ENCODE data around the gene CYTH3. TPM values are rescaled to one million over a fixed set of nuclear protein-coding genes. Genes with fewer than 3 reads are reported as not detected.
"Not testable (repeated sequence)": the region's sequence is repeated elsewhere in the genome, so short reads cannot be mapped to it uniquely, and the experiment has no call there.

The CYTH3 gene
- total RNA-seq, 1 donor from 2014 or later = 23.2 TPM

DNA sequence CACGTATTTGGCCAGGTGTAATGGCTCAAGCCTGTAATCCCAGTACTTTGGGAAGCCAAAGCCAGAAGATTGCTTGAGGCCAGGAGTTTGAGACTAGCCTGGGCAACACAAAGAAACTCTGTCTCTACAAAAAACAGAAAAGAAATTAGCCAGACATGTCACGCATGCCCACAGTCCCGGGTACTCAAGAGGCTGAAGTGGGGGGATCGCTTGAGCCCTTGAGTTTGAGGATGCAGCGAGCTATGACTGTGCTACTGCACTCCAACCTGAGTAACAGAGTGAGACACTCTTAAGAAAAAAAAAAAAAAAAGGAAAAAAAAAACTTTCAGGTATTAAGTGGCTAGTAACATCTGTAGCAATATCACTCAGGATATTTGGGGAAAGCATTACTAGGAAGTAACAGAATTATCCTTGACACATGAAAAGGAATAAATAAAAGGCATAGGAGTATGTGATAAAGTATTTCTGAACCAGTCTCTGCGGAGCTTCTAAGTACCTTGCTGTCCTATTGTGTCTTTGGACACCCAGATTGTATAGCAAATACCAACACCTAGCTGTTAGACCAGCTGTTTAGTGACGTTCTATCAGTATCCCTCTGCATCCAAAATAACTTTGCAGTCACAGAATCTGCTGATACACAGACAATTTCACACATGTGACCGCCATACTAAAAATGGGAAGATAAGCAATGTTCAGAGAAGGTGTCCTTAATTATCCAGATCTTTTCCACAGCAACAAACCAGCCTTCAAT is 74.4 kb downstream of the CYTH3 start:
- DNase-seq = no peak

DNA sequence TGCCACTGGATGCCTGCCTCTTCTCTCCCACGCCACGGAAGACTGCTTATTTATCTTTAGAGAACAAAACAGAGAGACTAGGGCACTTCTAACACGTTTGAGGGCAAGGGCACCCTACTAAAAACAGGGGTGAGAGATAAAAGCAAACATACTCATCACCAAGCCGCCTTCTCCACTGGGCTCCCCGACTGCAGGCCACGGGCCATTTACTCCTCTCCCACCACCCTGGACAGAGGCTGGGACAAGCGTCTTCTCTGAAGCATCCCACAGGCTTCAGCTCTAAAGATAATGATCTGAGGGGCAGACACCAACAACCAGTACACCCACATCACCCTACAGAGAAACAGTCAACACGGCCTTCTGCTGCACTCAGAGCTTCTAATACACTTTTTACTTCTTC is 78.7 kb downstream of the CYTH3 start:
- no peak for DNase-seq

DNA sequence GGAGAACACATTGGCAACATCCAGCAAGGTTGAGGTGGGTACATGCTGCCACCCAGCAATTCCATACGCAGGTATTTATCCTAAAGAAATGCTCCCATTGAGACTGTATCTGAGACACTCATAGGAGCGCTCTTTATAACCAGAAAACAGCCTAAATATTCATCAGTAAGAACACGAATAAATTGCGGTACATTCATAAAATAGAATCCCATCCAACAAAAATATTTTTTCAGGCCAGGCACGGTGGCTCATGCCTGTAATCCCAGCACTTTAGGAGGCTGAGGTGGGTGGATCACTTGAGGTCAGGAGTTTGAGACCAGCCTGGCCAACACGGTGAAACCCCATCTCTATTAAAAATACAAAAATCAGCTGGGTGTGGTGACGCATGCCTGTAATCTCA is 81.9 kb downstream of the CYTH3 start:
- not testable (repeated sequence) for DNase-seq

DNA sequence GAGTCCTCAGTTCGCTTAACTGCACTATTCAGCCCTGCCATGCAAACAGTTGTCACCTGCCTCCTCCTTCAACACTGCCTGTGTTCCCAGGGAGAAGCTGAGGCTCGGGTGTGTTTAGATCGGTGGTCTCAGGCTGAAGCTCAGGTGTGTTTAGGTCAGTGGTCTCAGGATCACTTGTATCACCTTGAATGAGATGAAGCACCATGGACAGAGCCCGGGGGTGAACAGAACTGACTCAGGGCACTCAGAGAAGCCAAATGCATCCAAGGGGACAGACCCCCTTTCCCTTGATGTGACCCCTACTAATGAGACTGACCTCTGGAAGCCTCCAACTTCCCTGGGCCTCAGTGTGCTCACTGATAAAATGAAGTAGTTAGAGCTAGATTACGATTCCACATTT is 84.0 kb downstream of the CYTH3 start:
- no peak for DNase-seq

DNA sequence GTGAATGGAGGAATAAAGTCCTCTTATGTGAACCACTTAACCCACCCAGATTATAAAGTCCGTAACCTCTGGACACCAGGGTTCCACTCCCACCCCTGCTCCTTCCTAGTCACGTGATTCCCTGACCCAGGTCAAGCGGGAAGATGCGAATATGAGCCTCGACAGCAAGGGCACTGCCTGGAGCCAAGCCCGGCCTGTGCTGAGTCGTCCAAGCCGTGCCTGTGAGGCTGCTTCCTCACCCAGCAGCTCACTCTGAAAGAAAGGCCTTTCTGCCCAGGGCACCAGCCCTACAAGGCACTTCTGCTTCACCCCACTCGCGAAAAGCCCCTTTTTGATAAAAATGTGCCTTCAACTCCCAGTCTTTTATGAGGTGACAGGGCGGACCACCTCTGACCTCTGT is 85.8 kb downstream of the CYTH3 start:
- DNase-seq = no peak

- DNase-seq = no peak
Measured at GRCh38 chr7:6182993-6183392, 89.4 kb downstream of the CYTH3 start.

DNA sequence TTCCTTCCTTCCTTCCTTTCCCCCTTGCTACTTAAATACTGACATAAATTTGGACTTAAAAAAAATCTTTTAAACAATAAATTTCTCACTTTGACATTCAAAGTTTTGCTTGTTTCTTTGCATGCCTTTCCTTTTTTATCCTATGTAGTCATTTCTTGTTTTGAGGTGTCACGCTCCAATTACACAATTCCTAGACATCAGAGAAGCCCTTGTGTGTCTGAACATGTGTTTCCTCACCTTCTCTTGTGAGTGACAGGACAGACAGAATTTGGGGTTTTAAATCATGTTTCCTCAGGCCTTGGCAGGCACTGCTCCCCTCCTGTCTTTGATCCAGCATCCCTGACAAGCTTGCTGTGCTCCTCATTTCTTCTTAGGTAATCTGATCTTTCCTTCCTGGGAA is 91.3 kb downstream of the CYTH3 start:
- DNase-seq = no peak

- no peak for DNase-seq
Measured at GRCh38 chr7:6180344-6180725, 92.1 kb downstream of the CYTH3 start.

DNA sequence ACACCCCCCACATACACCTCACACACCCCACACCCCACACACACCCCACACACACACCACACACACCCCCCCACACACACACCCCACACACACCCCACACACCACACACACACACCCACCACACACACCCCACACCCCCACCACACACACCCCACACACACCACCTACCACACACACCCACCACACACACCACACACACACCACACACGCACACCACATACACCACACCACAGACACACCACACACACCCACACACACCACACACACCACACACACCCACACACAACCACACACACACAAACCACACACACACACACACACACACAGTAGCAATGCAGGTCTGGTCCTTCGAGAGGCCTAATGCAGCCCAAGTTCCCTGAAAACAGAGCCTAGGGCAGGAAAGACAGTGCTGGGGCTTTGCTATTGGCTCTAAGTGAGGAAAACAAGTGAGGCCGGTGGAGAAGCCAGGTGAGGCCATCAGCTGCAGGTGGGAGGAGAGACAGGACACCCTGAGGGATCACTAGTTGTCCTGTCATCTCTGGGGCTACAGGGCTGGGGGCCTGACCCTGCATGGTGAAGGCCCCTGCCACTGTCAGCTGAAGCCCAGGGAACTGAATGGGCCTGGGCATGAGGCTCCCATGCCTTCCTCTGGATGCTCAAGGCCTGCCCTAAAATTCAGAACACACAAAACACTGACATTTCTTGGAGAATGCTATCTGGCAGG is 92.6 kb downstream of the CYTH3 start:
- no peak for DNase-seq

DNA sequence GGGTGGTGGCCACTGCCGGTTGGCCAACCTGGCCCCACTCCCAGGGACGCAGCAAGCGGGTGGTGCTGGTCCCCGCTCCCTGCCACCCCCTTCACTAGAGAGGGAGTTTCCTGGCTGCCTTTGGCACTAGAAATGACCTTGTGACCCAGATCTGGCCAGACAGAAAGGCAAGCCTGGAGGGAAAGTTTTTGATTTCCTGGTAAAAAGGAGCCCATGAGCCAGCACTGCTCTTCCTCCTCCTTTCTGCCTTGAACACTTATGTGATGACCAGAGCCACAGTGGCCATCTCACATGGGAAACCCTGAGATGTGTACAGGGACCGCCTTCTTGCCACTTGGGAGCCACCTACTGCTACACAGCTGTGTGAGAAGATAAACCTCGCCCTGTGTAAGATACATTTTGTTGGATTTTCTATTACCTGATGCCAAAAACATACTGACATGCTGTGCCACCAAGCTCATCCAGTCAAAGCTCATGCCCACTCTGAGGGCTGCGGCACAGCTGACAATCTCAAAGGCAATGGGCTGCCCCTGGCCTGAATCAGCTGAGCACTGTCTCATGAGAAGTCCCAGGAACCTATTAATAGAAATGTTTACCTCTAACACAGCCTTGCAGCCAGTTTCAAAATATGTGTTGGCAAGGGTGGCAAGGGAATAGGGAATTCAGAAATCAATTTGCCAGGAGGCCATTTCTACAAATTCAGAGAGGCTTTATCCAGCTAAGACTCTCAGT is 94.0 kb downstream of the CYTH3 start:
- DNase-seq = no peak

GRCh38 chr7:6175645-6176044 is 96.8 kb downstream of the CYTH3 start:
- DNase-seq = no peak

DNA sequence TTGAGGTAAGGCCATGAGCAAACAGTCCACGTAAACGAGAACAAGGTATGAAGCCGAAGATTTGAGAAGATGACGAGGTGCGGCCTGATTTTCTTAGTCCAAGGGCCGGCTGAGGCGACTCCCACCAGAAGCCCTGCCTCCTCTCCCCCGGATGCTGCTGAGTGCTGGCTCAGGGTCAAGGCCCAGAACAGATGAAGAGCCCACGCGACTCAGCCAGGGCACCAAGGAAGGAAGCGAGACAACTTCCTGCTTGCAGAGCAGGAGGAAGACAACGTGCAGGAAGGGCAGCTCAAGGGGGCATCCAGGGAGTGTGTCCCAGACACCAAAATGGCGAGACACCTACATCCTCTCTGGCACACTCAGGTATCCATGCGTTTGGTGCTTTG is 99.5 kb downstream of the CYTH3 start:
- no peak for DNase-seq

DNA sequence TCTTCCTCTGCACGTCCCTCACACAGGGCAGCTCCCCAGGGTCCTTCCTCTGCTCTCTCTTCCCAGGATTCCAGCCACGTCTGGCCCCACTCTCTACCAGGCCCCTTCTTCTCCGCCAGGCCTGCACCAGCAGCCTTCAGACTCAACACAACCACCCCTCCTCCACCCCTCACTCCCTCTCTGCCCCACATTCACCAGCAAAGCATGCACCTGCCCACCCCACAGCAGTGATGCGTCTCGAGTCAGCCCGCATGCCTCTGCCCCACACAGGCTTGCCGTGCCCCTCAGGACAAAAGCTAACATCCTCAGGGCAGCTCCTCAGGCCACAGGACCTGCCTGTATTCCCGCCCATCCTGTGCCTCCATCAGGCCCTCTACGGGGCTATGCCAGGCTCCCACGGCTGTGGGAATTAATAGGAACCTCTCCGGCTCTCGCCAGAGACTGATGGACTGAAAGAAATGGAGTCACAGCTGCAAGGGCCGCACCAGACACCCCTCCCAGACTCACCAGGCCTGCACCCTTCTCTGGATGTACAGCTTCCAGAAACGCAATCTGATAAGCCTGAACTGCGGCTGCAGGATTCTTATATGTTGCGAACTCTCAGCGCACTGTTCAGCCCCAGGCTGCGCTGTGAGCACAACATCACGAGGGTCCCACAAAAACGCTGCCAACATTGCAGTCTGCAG is 100.1 kb downstream of the CYTH3 start:
- no peak for DNase-seq

DNA sequence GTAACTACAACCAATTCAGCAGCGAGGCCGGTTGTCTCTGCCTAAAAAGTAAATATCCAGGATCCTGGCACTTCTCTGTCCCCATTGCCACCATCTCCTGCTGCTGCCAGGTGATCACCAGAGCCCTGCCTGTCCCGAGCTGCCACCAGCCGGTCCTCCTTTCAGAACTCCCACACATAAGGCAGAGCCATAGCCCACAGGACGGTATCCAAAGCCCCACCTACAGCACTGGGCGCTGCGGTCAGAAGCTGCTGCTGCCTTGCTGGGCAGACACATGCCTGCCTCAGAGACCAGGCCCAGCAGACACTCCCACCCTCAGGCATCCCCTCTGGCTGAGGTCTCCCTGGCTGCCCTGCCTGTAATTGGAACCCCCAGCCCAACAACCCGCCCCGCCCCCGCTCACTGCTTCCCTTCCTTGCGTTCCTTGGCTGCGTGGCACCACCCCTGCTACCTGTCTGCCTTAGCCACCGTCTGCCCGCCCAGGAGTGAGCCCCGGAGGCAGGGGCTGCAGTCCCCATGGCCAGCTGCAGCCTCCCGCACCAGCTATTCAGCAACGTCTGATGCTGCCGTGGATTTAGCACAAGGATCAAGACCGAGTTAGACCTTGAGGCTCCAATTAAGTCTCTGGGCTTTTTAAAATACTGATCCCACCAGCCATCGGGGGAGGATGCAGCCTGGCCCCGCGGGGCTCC is 100.7 kb downstream of the CYTH3 start:
- DNase-seq = no peak

- DNase-seq = no peak
Measured at GRCh38 chr7:6170571-6171531, 101.6 kb downstream of the CYTH3 start.

GRCh38 chr7:6169805-6170520 is 102.5 kb downstream of the CYTH3 start:
- DNase-seq = no peak

DNA sequence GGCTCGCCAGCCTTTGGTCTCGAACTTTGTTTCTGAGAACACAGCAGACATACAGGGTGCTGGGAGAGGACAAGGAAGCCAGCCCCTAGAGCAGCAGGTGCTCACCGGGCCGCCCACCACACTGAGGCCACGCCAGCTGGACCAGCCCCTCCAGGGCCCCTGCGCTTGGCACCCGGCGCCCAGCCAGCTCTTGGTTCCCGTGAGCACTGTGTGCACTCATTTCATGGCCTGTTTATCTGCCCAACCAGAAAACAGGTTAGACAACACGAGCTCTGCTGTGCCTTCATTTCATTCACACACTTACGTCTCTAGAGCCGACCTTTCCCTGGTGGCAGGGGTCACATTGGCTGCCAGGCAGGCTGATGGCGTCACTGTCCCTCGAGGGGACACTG is 104.0 kb downstream of the CYTH3 start:
- DNase-seq = no peak

DNA sequence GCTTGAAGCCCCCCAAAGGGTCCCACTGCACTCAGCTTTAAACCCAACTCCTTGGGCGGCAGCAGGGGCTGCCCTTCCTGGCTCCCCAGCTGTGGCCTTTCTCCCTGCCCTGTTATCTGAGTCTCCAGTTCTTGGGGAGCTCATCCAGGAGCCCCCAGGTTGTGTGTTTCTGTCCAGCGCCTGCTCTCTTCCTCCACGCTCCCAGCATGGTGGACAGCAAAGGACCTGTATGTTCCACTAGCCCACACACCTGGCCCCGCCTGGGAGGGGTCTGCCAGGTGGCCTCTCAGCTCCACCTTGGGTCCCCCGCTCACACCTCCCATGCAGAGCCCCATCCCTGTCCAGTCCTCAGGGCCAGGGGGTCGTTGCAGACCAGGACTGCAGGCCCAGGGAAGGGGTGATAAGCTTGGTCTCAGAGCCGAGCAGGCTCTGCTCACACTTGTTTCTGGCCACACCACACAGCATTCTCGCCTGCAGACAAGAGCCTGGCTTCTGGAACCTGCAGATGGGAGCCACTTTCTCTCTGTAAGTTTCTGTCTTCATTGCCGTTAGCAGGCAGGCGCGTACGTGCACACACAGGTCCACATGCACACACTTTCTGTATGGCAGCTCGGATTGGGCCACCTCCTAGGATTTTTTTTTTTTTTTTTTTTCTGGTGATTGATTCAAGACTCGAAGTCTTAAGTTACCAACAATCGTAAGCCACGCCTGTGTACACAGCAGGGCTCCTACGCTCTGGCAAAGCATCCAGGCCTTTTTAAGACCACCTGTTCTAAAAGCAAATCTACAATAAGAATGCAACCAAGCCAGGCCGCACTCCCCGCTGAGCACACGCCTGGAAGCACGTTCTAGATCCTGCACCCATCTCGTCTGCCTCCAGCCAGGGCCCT is 104.6 kb downstream of the CYTH3 start:
- DNase-seq = no peak

GRCh38 chr7:6167004-6167551 is 105.3 kb downstream of the CYTH3 start:
- no peak for DNase-seq

Measured in skin of body (tissue), 2 donors.